ENCODE measurements around the gene KRTAP10-10. TPM values are rescaled to one million over a fixed set of nuclear protein-coding genes. Genes with fewer than 3 reads are reported as not detected.

KRTAP10-10 gene
- total and polyA plus RNA-seq, 9 of the 15 experiments (the other 6 are each of a cell fraction or from before 2014, with no cell fraction given), result not detected

GRCh38 chr21:44687671-44688070 lies 50.5 kb downstream of the KRTAP10-10 start:
- Histone ChIP-seq H3K4me2 (ENCODE audit: insufficient read depth, low read length) (no peak overlapping the region), H3K4me3 (no peak overlapping the region), H3K9ac (ENCODE audit: insufficient read depth in 1 of 2, low read depth in 2 of 2, low read length in 2 of 2) (no peak overlapping the region), H4K20me1 (replicated peaks; ENCODE audit: control insufficient read depth, insufficient read depth, low read length) (0 out of 2 replicates have a peak, but pooled peaks cover 4% of the 10 kb centered on the region), H3K9me1 (ENCODE audit: control insufficient read depth, insufficient read depth, low read length) (no peaks in the 10 kb centered on the region), H3K27me3 (ENCODE audit: control insufficient read depth in 2 of 2, insufficient read depth in 2 of 2, low read length in 2 of 2) (peaks cover 20 to 48% of the 10 kb centered on the region in 2 experiments), H3K9me3 (replicated peaks; ENCODE audit: control insufficient read depth, insufficient read depth, low read depth, low read length) (no peaks in the 10 kb centered on the region), H3K27ac (ENCODE audit: extremely low read depth, low read depth, low read length) (no peak overlapping the region), H3K36me3 (ENCODE audit: control insufficient read depth, insufficient read depth, low read length) (no peaks in the 10 kb centered on the region), H3K4me1 (replicated peaks in 1 of 2; ENCODE audit: control insufficient read depth in 2 of 2, insufficient read depth in 2 of 2, low read length in 2 of 2) (no peaks in the 10 kb centered on the region; a peak in 1 of 5 replicates), H3K79me2 (ENCODE audit: control insufficient read depth, insufficient read depth, low read length) (no peaks in the 10 kb centered on the region), H2AFZ (ENCODE audit: low read depth, low read length) (no peak overlapping the region)
- no TSS peak for BruUV-seq (replicated peaks)
- in situ Hi-C loops (cut with MboI), result no loop called here
- ATAC-seq, result no peak
- intact Hi-C loops (cut with micrococcal nuclease), result no loop called here
- DNase-seq (ENCODE audit: extremely low read depth in 1 of 4, low spot score in 3 of 4), result no peak
- WGBS (ENCODE audit: insufficient coverage, low coverage, missing lambda C conversion rate), result 0% methylated on average over 11 of the region's 11 CpGs
- TF ChIP-seq, protein P1, sequence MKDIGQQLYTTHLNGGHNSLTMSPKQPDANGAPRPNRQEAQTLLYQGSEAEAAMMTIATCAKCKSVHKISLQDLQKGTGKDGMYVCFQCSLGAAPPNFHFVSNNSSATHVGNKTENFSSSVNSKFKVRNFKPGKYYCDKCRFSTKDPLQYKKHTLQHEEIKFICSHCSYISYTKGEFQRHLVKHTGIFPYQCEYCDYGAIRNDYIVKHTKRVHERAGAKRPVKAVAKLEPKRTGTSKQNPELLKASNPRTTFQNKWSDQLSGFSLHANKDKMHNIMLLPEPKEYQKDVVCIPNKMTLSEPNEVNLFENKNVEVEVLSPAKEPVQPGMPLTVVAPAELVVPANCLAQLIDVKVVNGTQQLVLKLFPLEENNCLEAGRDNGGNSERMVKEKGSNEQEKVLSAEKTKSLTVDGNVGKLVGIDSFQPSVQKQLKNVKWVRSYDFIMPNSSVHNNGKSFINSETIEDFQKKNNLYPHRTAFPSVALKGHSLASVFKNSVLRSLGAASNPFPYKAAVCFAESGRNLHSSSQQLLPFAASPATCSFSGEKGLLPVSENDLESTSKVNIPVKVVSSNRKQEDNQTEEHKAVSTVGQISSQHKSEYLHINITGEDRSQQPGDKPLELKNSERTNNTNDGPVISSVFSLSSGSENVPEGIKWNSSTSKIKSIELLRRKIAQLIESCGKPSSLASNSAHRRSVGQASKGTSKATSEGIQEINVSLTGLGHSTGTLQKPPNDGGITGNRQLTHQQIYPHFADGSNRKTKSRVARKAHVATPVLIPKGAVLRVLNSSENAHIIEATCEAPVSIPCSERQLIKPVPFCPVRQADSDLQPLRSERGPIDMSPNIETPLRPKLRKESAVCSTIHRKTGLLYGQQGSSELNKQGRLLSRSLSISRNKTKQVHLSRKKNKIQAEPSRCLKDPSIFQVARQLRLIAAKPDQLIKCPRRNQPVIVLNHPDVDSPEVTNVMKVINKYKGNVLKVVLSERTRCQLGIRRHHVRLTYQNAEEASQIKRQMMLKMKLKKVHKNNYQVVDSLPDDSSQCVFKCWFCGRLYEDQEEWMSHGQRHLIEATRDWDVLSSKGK (CRISPR knock-in tag; IDR thresholded peaks at IDR 0.05), result no peak
- TF ChIP-seq EP400 (IDR thresholded peaks at IDR 0.05) (no peak), ZNF592 (IDR thresholded peaks at IDR 0.05) (no peak), ZNF75A (CRISPR knock-in tag; IDR thresholded peaks at IDR 0.05) (no peak), RUNX1 (IDR thresholded peaks at IDR 0.05; ENCODE audit: low read depth) (no peak), NCOR1 (IDR thresholded peaks at IDR 0.05) (no peak), ETV1 (tag; conservative IDR thresholded peaks at IDR 0.05; ENCODE audit: low read depth) (no peak), TAF1 (IDR thresholded peaks at IDR 0.05; ENCODE audit: control insufficient read depth, extremely low read depth, insufficient read depth, low read length, severe bottlenecking) (no peak), NR4A1 (CRISPR knock-in tag; IDR thresholded peaks at IDR 0.05) (no peak), NR4A1 (tag; IDR thresholded peaks at IDR 0.05) (no peak), NR2C1 (IDR thresholded peaks at IDR 0.05) (no peak), NR2C1 (tag; IDR thresholded peaks at IDR 0.05) (no peak), DLX4 (CRISPR knock-in tag; IDR thresholded peaks at IDR 0.05) (no peak), SIRT6 (IDR thresholded peaks at IDR 0.05; ENCODE audit: low read depth, low read length) (no peak), ZNF445 (CRISPR knock-in tag; IDR thresholded peaks at IDR 0.05; ENCODE audit: low read depth) (no peak)
- ChIA-PET POLR2A (interaction anchor here (1.0 kb wide), 1 partner anchor 11 kb away, joined by 3 read pairs; no protein-coding TSS in a partner anchor), CTCF (ENCODE audit: low intra/inter-chr PET ratio) (no interaction called here)
- no peak for FAIRE-seq

Data from K562 (cell line).